Sigmoid colon (tissue), 7 donors: ENCODE results near the gene KIF7. TPM values are rescaled to one million over a fixed set of nuclear protein-coding genes. Genes with fewer than 3 reads are reported as not detected.

Source experiments
- DNase-seq: peaks from one replicate; pipeline ENCODE4 v3.0.0-alpha.2; 2019
- H3K27ac ChIP-seq, 4 donors: fragments of 200-600 bp; sonication (generic); one replicate each; pipeline ENCODE4 v1.5.1; 2016 to 2019; ENCODE audit warnings: mild to moderate bottlenecking in 1 of 4
- H3K27me3 ChIP-seq, 3 donors: fragments of 200-600 bp; sonication (generic); one replicate each; pipeline ENCODE4 v1.5.1; 2019; ENCODE audit warnings: mild to moderate bottlenecking in 1 of 3
- H3K36me3 ChIP-seq, 4 donors: fragments of 200-600 bp; sonication (generic); one replicate each; pipeline ENCODE4 v1.5.1; 2016 to 2019
- H3K4me1 ChIP-seq, 4 donors: fragments of 200-600 bp; sonication (generic); one replicate each; pipeline ENCODE4 v1.5.1; 2017 to 2019
- H3K4me3 ChIP-seq, 4 donors: fragments of 200-600 bp; sonication (generic); one replicate each; pipeline ENCODE4 v1.5.1; 2017 to 2019; ENCODE audit warnings: mild to moderate bottlenecking in 2 of 4, moderate library complexity in 1 of 4
- H3K9me3 ChIP-seq, 4 donors: fragments of 200-600 bp in 3 of 4; sonication (generic) in 3 of 4; one replicate each; pipeline versions ENCODE4 v1.5.1 to v1.6.1; 2013 to 2019
- EP300 ChIP-seq, 4 donors: sonication (generic); formaldehyde crosslinking; IDR thresholded peaks; one replicate each; pipeline ENCODE4 v1.6.1; 2017; ENCODE audit warnings: antibody characterized with exemption in 4 of 4
- POLR2A ChIP-seq, 2 donors: fragments of 450-650 bp; IDR thresholded peaks; one replicate each; pipeline ENCODE4 v1.6.1; 2016; ENCODE audit warnings: antibody characterized with exemption in 2 of 2, mild to moderate bottlenecking in 2 of 2, moderate library complexity in 2 of 2
- POLR2AphosphoS5 ChIP-seq, 4 donors: sonication (generic); formaldehyde crosslinking; IDR thresholded peaks; one replicate each; pipeline ENCODE4 v1.6.1; 2017; ENCODE audit warnings: antibody characterized with exemption in 4 of 4
- WGBS, 2 donors: extraction: QIAGEN DNeasy Blood & Tissue Kit; methylation state at CpG; one replicate each; pipeline ENCODE4 v1.1.7; 2013; 5-methylcytosine and 5-hydroxymethylcytosine counted together
- intact Hi-C: fragments of 100-400 bp; cut with DNase I; formaldehyde crosslinking; loops from one replicate; pipeline ENCODE4 v1.15.1; 2023
- polyA plus RNA-seq, 3 donors: library from polyadenylated mRNA; stranded (reverse); fragments of 200-250 nt; gene quantifications; one replicate each; pipeline ENCODE4 v1.2.3, GENCODE V29; 2013
- total RNA-seq, 4 donors: library from RNA; depleted of rRNA; stranded (reverse); fragments of >200 nt; gene quantifications; one replicate each; pipeline ENCODE4 v1.1.0, GENCODE V29; 2016
- TF ChIP-seq, protein P1 (sequence below), 4 experiments: fragments of 450-650 bp in 3 of 4; fragments of 200-600 bp in 1 of 4; IDR thresholded peaks; one replicate each; pipeline ENCODE4 v1.5.1; 2016 to 2019; ENCODE audit warnings: antibody characterized with exemption in 4 of 4, mild to moderate bottlenecking in 3 of 4, moderate library complexity in 2 of 4
- donor health status: healthy with polysubstance abuse.
- donor health status: Bipolar disorder and iron deficiency.
- donor health status: healthy.

The KIF7 gene
- total and polyA plus RNA-seq, 7 donors: 0.46 to 15.2 (median 5.4) TPM

DNA sequence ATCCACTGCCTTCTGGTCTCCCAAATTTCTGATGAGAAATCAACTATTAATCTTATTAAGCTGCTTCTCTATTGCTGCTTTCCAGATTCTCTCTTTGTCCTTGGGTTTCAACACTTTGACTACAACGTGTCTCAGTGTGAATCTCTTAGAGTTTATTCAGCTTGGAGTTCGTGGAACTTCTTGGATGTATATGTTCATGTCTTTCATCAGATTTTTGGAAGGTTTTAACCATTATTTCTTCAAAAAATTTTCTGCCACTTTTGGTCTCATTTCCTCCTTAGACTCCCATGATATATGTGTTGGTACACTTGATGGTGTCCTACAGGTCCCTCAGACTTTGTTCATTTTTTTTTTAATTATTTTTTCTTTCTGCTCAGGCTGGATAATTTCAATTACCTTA, 44.0 kb downstream of the KIF7 start:
- intact Hi-C loops: no loop called here
- Histone ChIP-seq H3K27ac (no peak overlapping the region), H3K4me1 (no peaks in the 10 kb centered on the region), H3K27me3 (peaks cover 0 to 9% (median 0%) of the 10 kb centered on the region in 3 donors), H3K36me3 (no peaks in the 10 kb centered on the region), H3K9me3 (peaks cover 0 to 6% (median 2%) of the 10 kb centered on the region in 4 donors), H3K4me3 (no peak overlapping the region)
- 96% methylated on average over 2 of the region's 2 CpGs for WGBS, 2 donors
- TF ChIP-seq POLR2AphosphoS5 (IDR thresholded peaks at IDR 0.05): no peak
- DNase-seq: no peak

DNA sequence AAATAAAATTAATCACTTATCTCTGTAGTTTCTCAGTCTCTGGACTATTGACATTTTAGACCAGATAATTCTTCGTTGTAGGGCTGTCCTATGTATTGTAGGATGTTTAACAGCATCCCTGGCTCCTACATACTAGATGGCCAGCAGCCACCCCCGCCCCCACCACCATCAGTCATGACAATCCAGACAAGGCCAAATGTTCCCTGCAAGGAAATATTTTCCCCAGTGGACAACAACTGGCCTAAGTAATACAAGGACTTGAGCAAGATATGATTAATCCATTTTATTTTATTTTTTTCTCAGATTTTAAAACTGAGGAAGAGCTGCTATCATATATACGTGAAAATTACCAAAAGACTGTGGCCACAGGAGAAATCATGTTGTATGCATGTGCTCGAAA, 56.2 kb downstream of the KIF7 start:
- H3K4me3 ChIP-seq: no peak overlapping the region
- H3K4me1 ChIP-seq: no peaks in the 10 kb centered on the region
- no peaks in the 10 kb centered on the region for H3K9me3 ChIP-seq
- 96% methylated on average over 4 of the region's 4 CpGs for WGBS, 2 donors
- H3K36me3 ChIP-seq: no peaks in the 10 kb centered on the region
- TF ChIP-seq EP300 (IDR thresholded peaks at IDR 0.05): no peak
- no peak for TF ChIP-seq POLR2AphosphoS5 (IDR thresholded peaks at IDR 0.05)
- TF ChIP-seq, protein P1, sequence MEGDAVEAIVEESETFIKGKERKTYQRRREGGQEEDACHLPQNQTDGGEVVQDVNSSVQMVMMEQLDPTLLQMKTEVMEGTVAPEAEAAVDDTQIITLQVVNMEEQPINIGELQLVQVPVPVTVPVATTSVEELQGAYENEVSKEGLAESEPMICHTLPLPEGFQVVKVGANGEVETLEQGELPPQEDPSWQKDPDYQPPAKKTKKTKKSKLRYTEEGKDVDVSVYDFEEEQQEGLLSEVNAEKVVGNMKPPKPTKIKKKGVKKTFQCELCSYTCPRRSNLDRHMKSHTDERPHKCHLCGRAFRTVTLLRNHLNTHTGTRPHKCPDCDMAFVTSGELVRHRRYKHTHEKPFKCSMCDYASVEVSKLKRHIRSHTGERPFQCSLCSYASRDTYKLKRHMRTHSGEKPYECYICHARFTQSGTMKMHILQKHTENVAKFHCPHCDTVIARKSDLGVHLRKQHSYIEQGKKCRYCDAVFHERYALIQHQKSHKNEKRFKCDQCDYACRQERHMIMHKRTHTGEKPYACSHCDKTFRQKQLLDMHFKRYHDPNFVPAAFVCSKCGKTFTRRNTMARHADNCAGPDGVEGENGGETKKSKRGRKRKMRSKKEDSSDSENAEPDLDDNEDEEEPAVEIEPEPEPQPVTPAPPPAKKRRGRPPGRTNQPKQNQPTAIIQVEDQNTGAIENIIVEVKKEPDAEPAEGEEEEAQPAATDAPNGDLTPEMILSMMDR (IDR thresholded peaks at IDR 0.05): no peak
- no peak for TF ChIP-seq POLR2A (IDR thresholded peaks at IDR 0.05)
- no peak for DNase-seq
- no peak overlapping the region for H3K27ac ChIP-seq
- H3K27me3 ChIP-seq: no peaks in the 10 kb centered on the region
- intact Hi-C loops: no loop called here

DNA sequence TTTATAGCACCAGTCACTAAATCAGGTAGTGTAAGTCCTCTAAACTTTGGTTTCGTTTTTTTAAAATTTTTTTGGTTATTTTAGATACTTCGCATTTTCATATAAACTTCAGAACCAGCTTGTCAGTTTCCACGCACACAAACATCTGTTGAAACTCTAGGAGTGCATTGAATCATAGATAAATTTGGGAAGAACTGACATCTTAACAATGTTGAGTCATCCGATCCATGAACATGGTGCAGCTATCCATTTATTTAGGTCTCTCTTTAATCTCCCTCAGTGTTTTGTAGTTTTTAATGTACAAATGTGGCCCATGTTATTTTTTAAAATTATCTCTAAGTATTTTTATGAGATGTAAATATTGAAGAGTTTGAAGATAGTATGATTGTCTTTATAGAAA, 62.2 kb downstream of the KIF7 start:
- TF ChIP-seq POLR2AphosphoS5 (IDR thresholded peaks at IDR 0.05): no peak
- no peak for TF ChIP-seq POLR2A (IDR thresholded peaks at IDR 0.05)
- TF ChIP-seq, protein P1 (IDR thresholded peaks at IDR 0.05): no peak
- no peak for TF ChIP-seq EP300 (IDR thresholded peaks at IDR 0.05)
- no peak overlapping the region for H3K4me3 ChIP-seq
- 97% methylated on average over 4 of the region's 4 CpGs for WGBS, 2 donors

DNA sequence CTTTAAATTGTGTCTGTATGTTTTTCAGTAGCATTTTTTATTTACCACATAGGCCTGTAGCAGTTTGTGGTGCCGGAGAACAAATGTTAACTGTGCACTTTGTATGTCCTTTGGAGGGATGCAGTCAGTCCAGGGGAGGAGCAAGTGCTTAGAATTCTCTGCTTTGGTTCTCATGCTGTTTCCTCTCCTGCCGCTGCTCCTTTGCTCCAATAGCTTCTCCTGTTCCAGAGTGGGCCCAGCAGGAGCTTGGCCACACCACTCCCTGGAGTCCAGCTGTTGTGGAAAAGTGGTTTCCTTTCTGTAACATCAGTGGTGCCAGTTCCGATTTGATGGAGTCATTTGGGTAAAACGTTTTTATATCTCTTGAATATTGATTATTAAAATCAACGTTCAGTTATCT, 63.4 kb downstream of the KIF7 start:
- 85 to 91% methylated on average over 5 of the region's 5 CpGs for WGBS, 2 donors
- no peaks in the 10 kb centered on the region for H3K4me1 ChIP-seq
- TF ChIP-seq POLR2AphosphoS5 (IDR thresholded peaks at IDR 0.05): no peak
- TF ChIP-seq POLR2A (IDR thresholded peaks at IDR 0.05): no peak
- TF ChIP-seq, protein P1 (IDR thresholded peaks at IDR 0.05): no peak
- TF ChIP-seq EP300 (IDR thresholded peaks at IDR 0.05): no peak
- no peaks in the 10 kb centered on the region for H3K9me3 ChIP-seq
- no peak for DNase-seq
- H3K36me3 ChIP-seq: no peaks in the 10 kb centered on the region
- H3K27me3 ChIP-seq: no peaks in the 10 kb centered on the region
- intact Hi-C loops: no loop called here
- no peak overlapping the region for H3K27ac ChIP-seq
- H3K4me3 ChIP-seq: no peak overlapping the region

More for the DNA sequence above, 62.2 kb downstream of the KIF7 start:
- Histone ChIP-seq H3K27ac (no peak overlapping the region), H3K36me3 (no peaks in the 10 kb centered on the region), H3K9me3 (no peaks in the 10 kb centered on the region), H3K27me3 (no peaks in the 10 kb centered on the region), H3K4me1 (no peaks in the 10 kb centered on the region)
- intact Hi-C loops: no loop called here
- DNase-seq: no peak

DNA sequence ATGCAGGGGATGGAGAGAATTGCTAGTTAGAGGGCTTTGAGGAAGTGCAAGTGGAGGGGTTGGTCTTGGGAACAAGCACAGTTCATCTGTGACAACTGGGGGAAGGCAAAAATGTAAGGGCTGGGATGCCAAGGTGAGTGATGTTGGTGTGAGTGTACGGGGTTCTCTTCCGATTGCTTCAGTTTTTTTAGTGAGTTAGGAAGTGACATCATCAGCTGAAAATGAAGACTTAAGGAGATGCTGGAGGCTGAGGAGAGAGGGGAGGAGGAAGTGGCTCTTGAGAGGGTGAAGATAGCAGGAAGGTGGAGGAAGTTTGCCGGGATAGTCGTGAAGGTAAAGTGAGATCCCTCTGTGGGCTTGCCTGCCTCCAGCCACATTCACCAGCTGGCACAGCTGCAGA, 67.3 kb downstream of the KIF7 start:
- 83 to 92% methylated on average over 4 of the region's 4 CpGs for WGBS, 2 donors
- no peak for DNase-seq

More for the DNA sequence above, 67.3 kb downstream of the KIF7 start:
- no peaks in the 10 kb centered on the region for H3K36me3 ChIP-seq
- TF ChIP-seq, protein P1 (IDR thresholded peaks at IDR 0.05): no peak
- H3K9me3 ChIP-seq: no peaks in the 10 kb centered on the region
- no peaks in the 10 kb centered on the region for H3K4me1 ChIP-seq
- intact Hi-C loops: no loop called here
- no peak overlapping the region for H3K27ac ChIP-seq
- H3K27me3 ChIP-seq: no peaks in the 10 kb centered on the region
- no peak overlapping the region for H3K4me3 ChIP-seq
